ENCODE data around the gene LPGAT1.
A peak's percentile ranks its signal among the peaks of the same experiment; 100 is the strongest.

The LPGAT1 gene

DNA sequence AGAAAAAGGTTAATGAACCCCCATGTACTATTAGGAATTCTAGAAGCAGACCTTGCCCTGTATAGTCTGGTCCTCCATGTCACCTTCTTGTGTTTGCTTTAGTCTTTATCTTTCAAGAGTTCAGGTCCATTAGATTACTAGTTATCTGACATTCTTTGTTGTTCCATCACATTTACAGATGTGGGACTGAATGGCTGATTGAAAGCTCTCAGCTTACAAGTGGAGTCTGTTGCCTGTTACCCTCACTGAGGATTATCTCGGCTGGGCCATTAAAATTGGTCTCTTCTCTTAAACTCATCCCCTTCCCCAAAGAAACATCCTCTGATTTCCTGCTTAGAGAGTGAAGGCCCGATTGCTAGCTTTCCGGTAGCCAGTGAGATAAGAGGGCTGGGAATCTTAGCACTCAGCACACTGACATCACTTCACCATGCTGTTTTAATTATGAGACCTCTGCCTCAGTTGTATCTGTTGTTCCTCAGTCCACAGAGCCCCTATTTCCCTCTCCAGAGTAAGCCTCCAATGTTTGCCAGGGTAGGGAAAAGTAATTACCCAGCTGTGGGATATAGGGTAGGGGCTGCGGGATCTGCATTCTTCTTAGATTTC lies 76.8 kb downstream of the LPGAT1 start:
- no peak for DNase-seq

- DNase-seq = no peak
Observed at GRCh38 chr1:211752951-211753486, 77.5 kb downstream of the LPGAT1 start.

DNA sequence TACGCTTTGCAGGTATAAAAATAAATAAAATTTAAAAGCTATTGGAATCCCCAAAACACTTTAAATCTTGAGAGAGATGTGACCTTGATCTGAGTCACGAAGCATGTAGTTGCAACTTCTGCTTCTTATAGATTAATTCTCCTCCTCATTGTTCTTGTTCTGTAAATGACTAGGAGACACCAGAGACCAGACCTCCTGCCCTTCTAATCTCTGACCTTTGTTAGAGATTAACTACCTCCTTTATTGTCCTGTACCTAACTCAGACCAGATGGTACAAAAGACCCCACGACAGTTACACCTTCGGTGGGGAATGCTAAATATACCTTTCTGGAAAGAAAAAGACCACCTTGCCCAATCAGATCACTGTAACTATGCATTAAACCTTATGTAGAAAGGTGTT lies 78.2 kb downstream of the LPGAT1 start:
- no peak for DNase-seq

GRCh38 chr1:211751438-211751837 lies 79.1 kb downstream of the LPGAT1 start:
- no peak for DNase-seq

GRCh38 chr1:211750599-211750998 lies 80.0 kb downstream of the LPGAT1 start:
- no peak for DNase-seq

GRCh38 chr1:211749251-211749650 lies 81.3 kb downstream of the LPGAT1 start:
- no peak for DNase-seq

- DNase-seq = no peak
Observed at GRCh38 chr1:211748810-211749209, 81.8 kb downstream of the LPGAT1 start.

DNA sequence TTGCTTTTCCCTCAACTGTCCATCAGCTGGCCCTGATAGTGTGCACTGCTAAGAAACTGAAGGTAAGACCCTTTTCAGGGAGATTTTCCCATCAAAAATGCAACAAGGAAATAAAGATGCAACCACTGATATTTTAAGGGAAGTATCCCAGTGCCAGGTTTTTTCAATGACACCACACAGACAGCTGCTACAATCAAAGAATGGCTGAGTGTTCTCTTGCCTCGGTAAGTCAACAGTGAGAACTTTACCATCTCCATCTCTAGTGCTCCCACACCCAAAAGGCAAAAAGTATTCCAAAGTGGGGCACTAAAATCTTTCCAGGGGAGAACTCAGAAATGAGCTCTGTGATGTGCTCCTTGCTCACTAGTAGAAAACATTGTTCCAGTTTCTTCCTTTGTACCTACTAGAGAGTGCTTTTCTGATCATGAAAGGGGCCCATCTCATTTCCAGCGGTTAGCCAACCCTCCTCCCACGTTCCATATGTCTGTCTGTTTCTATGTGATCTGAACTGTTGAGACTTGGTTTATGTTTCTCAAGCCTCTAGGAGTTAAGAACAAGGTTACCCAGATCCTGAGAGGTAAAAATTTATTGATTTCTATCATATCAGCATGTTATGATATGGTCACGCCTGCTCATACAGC lies 87.6 kb downstream of the LPGAT1 start:
- DNase-seq = no peak

GRCh38 chr1:211742272-211742671 lies 88.3 kb downstream of the LPGAT1 start:
- no peak for DNase-seq

- DNase-seq = no peak
Observed at GRCh38 chr1:211741788-211742187, 88.8 kb downstream of the LPGAT1 start.

- DNase-seq = no peak
Observed at GRCh38 chr1:211741116-211741515, 89.4 kb downstream of the LPGAT1 start.

DNA sequence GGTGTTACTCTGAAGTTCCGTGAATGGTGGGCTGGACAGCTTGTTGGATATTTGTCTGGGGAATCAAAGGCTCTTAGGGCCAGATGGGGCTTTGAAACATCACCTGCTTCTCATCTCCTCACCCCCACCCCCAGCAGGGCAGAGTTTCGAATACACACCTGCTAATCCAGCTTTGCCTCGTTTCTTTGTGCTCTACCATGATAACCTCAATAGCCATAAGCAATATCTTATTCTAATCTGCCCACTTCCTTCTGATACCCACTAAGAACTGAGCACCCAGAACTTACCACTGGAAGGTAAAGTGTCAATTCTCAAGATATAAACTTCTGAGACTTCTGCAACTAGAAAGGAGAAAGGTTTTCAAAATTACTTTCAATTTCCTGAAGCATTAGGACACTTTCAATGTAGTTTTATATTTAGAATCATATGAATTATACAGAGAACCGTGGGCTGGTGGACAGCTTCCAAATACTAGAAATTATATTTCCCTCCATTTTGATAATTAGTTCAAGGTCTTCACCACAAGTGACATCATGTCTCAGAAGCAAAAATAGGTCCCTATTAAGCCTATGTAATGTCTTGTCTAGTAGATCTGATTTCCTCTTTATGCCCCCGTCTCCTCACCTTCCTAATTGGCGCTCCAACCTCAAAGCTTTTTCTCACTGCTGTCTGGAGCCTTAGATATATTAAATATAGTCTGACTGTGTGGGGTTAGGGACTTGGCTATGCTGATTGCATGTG lies 90.7 kb downstream of the LPGAT1 start:
- no peak for DNase-seq

DNA sequence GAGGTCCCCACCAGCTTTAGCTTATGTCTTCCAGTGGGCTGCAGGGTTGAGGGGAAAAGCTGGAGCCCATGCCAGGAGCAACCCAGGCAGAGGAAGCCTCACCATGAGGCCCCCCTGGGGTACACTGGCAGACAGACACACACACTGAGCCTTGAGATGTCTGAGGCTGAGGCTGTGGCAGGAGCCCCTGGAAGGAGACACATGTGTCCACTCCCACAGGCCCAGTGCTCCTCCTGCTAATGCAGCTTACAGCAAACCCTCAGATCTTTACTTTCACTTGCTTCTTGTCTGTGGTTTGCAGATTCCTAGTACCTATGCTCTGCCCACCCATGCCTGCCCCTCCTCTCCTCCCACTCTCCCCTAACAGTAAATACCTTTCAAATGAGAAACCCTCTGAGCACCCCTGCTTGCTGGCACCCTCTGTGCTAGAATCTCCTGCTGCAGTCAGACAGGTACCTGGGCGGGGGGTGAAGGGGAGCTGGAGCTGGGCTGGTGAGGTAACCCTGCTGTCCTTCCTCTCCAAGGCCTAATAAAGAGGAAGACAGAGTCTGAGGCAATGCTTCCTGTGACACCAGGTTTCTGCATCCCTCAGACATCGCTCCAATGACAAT lies 91.8 kb downstream of the LPGAT1 start:
- no peak for DNase-seq

GRCh38 chr1:211738096-211738690 lies 92.4 kb downstream of the LPGAT1 start:
- DNase-seq = no peak

- no peak for DNase-seq
Observed at GRCh38 chr1:211737115-211738035, 93.2 kb downstream of the LPGAT1 start.

GRCh38 chr1:211736351-211736915 lies 94.1 kb downstream of the LPGAT1 start:
- no peak for DNase-seq

- peak; percentile 88 for DNase-seq
Observed at GRCh38 chr1:211735208-211736170, 95.1 kb downstream of the LPGAT1 start.

DNA sequence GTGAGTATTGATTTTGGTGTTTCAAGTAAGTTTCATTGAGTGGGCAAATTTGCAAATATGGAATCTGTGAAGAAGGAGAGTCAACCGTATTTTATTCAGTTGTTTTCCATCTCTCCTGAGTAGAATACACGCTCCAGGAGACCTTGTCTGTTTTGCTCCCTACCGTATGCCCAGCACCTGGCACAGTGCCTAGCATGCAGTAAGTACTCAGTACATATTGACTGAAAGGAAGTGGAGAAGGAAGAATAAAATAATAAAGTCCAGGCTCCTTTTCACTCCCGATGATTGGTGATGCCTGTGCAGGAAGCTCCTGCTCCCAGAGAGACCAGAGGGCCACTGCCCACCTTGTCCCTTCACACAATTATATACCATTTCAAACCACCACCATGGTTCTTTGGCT lies 95.8 kb downstream of the LPGAT1 start:
- no peak for DNase-seq

DNA sequence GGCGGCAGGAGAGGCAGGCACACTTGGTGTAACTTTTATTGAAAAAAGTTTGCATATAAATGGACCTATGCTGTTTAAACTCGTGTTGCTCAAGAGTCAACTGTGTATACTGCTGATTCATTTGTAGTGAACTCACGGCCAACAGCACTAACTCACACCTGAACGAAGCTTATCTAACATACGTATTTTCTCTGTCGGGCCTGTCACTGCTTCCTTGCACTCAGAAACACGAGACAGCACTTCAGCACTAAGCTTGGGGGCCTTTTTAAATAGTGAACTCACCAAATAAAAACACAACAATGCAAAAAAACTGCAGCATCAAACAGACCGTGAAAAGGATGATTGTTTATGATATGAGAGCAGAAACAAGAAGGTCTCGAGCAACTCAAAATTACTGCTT lies 96.2 kb downstream of the LPGAT1 start:
- DNase-seq = no peak

DNA sequence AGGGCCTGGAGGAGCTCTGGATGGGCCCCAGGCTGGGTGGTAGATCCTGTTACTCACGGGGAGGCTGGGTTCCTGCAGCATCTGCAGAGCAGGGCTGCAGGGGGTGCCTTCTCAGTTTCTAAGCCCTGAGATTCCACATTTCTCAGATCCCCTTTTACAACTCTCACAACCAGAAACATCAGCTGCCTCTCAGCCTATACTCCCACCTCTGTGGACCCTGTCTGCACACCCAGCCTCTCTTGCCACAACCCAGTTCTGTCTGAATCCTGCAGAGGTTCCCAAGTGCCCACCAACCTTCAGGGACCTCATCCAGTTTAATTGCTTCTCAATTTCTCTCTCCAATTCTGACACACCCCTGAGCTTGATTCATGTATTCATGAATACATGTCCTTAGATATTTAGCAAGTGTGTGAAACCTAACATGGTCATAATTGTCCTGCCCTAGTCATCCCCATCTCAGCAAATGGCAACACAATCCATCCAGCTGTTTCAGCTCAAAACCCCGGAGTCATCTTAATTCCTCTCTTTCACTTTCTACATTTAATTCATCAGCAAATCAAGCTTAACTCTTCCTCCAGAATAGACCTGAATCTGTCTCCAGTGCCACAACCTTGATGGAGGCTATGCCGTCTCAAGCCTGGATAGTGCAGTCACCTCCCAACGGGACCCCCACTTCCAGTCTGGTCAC lies 98.1 kb downstream of the LPGAT1 start:
- DNase-seq = no peak
